ENCODE results near the gene PFKFB1.

- TF ChIP-seq YY1 (IDR thresholded peaks at IDR 0.05; ENCODE audit: insufficient read depth, insufficient read length), result no peak
- TF ChIP-seq SUZ12 (IDR thresholded peaks at IDR 0.05; ENCODE audit: extremely low read depth, insufficient read depth, insufficient read length), result no peak
Measured at GRCh38 chrX:54922547-54922946, 71.4 kb downstream of the PFKFB1 start.

Data from NT2/D1 (cell line).